ENCODE measurements around the gene FERMT2. TPM values are rescaled to one million over a fixed set of nuclear protein-coding genes. Genes with fewer than 3 reads are reported as not detected.

Gene FERMT2
- polyA plus RNA-seq, 1 donor (not counting 4 experiments of a cell fraction or from before 2014, with no cell fraction given), result 19.6 TPM

DNA sequence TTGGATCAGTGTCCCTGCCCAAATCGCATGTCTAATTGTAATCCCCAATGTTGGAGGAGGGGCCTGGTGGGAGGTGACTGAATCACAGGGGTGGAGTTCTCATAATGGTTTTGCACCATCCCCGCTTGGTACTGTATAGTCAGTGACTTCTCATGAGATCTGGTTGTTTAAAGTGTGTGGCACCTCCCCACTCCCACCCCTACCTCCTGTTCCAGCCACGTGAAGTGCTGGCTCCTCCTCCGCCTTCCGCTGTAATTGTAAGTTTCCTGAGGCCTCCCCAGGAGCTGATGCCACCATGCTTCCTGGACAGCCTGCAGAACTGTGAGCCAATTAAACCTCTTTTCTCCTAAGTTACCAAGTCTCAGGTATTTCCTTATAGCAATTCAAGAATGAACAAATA, 67.2 kb downstream of the FERMT2 start:
- Histone ChIP-seq H4K20me1 (ENCODE audit: control insufficient read depth, extremely low read depth, insufficient read depth, low read length) (no peaks in the 10 kb centered on the region), H3K27ac (ENCODE audit: control insufficient read depth, insufficient read depth, low read length) (no peak overlapping the region), H3K4me1 (ENCODE audit: control insufficient read depth, extremely low read depth, insufficient read depth, low read length) (no peaks in the 10 kb centered on the region), H2AFZ (ENCODE audit: control insufficient read depth, low read length) (no peak overlapping the region), H3K79me2 (ENCODE audit: control insufficient read depth, insufficient read depth, low read length) (no peaks in the 10 kb centered on the region), H3K9me1 (ENCODE audit: control insufficient read depth, extremely low read depth, insufficient read depth, low read length) (no peaks in the 10 kb centered on the region), H3K27me3 (ENCODE audit: control insufficient read depth, extremely low read depth, insufficient read depth, low read length) (no peaks in the 10 kb centered on the region), H3K9me3 (ENCODE audit: control insufficient read depth, low read depth, low read length) (no peaks in the 10 kb centered on the region), H3K4me3 (ENCODE audit: control insufficient read depth in 2 of 3, extremely low read depth in 1 of 3, insufficient read depth in 2 of 3, low read depth in 1 of 3, low read length in 3 of 3) (no peak overlapping the region), H3K9ac (ENCODE audit: control insufficient read depth, extremely low read depth, insufficient read depth, low read length) (no peak overlapping the region), H3K4me2 (ENCODE audit: control insufficient read depth, extremely low read depth, insufficient read depth, low read depth, low read length) (no peak overlapping the region), H3K36me3 (ENCODE audit: control insufficient read depth in 2 of 2, extremely low read depth in 1 of 2, insufficient read depth in 2 of 2, low read length in 2 of 2) (peaks cover 2 to 4% of the 10 kb centered on the region in 2 experiments)
- no peak for FAIRE-seq
- DNase-seq (ENCODE audit: low read depth, low spot score), result no peak
- TF ChIP-seq, protein P1, sequence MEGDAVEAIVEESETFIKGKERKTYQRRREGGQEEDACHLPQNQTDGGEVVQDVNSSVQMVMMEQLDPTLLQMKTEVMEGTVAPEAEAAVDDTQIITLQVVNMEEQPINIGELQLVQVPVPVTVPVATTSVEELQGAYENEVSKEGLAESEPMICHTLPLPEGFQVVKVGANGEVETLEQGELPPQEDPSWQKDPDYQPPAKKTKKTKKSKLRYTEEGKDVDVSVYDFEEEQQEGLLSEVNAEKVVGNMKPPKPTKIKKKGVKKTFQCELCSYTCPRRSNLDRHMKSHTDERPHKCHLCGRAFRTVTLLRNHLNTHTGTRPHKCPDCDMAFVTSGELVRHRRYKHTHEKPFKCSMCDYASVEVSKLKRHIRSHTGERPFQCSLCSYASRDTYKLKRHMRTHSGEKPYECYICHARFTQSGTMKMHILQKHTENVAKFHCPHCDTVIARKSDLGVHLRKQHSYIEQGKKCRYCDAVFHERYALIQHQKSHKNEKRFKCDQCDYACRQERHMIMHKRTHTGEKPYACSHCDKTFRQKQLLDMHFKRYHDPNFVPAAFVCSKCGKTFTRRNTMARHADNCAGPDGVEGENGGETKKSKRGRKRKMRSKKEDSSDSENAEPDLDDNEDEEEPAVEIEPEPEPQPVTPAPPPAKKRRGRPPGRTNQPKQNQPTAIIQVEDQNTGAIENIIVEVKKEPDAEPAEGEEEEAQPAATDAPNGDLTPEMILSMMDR (optimal IDR thresholded peaks at IDR 0.05 in 1 of 3, IDR thresholded peaks at IDR 0.05 in 1 of 3, conservative IDR thresholded peaks at IDR 0.05 in 1 of 3; ENCODE audit: extremely low read depth in 1 of 3, insufficient read depth in 2 of 3, low read length in 3 of 3), result no peak
- TF ChIP-seq EZH2 (IDR thresholded peaks at IDR 0.05; ENCODE audit: low read length), result no peak
- dilution Hi-C loops (cut with MboI; ENCODE audit: extremely low pct_ligation_motif_present, low sequenced_read_pairs), result no loop called here

DNA sequence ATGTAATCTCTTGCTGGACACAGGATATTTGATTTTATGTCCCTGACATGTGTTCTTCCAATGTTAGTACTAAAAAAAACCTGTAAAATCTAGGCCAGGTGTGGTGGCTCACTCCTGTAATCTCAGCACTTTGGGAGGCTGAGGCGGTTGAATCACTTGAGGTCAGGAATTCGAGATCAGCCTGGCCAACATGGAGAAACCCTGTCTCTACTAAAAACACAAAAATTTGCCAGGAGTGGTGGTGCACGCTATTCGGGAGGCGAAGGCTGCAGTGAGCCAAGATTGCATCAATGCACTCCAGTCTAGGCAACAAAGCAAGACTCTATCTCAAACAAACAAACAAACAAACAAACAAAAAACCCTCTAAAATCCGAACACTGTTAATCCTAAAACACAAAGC, 68.0 kb downstream of the FERMT2 start:
- H3K9me3 ChIP-seq (ENCODE audit: control insufficient read depth, low read depth, low read length), result no peaks in the 10 kb centered on the region
- H3K4me1 ChIP-seq (ENCODE audit: control insufficient read depth, extremely low read depth, insufficient read depth, low read length), result no peaks in the 10 kb centered on the region
- TF ChIP-seq, protein P1 (optimal IDR thresholded peaks at IDR 0.05 in 1 of 3, IDR thresholded peaks at IDR 0.05 in 1 of 3, conservative IDR thresholded peaks at IDR 0.05 in 1 of 3; ENCODE audit: extremely low read depth in 1 of 3, insufficient read depth in 2 of 3, low read length in 3 of 3), result no peak
- no peak for TF ChIP-seq EZH2 (IDR thresholded peaks at IDR 0.05; ENCODE audit: low read length)
- H3K4me2 ChIP-seq (ENCODE audit: control insufficient read depth, extremely low read depth, insufficient read depth, low read depth, low read length), result no peak overlapping the region
- no peaks in the 10 kb centered on the region for H4K20me1 ChIP-seq (ENCODE audit: control insufficient read depth, extremely low read depth, insufficient read depth, low read length)
- DNase-seq (ENCODE audit: low read depth, low spot score) (no peak), FAIRE-seq (no peak)
- H3K27me3 ChIP-seq (ENCODE audit: control insufficient read depth, extremely low read depth, insufficient read depth, low read length), result no peaks in the 10 kb centered on the region
- no peak overlapping the region for H3K9ac ChIP-seq (ENCODE audit: control insufficient read depth, extremely low read depth, insufficient read depth, low read length)
- dilution Hi-C loops (cut with MboI; ENCODE audit: extremely low pct_ligation_motif_present, low sequenced_read_pairs), result no loop called here
- H2AFZ ChIP-seq (ENCODE audit: control insufficient read depth, low read length), result no peak overlapping the region
- peaks cover 2 to 6% of the 10 kb centered on the region in 2 experiments for H3K36me3 ChIP-seq (ENCODE audit: control insufficient read depth in 2 of 2, extremely low read depth in 1 of 2, insufficient read depth in 2 of 2, low read length in 2 of 2)
- H3K9me1 ChIP-seq (ENCODE audit: control insufficient read depth, extremely low read depth, insufficient read depth, low read length), result no peaks in the 10 kb centered on the region
- no peak overlapping the region for H3K4me3 ChIP-seq (ENCODE audit: control insufficient read depth in 2 of 3, extremely low read depth in 1 of 3, insufficient read depth in 2 of 3, low read depth in 1 of 3, low read length in 3 of 3)
- no peak overlapping the region for H3K27ac ChIP-seq (ENCODE audit: control insufficient read depth, insufficient read depth, low read length)
- no peaks in the 10 kb centered on the region for H3K79me2 ChIP-seq (ENCODE audit: control insufficient read depth, insufficient read depth, low read length)
